Transverse colon (tissue), 4 donors: ENCODE results near the gene CBX8. TPM values are rescaled to one million over a fixed set of nuclear protein-coding genes. Genes with fewer than 3 reads are reported as not detected.

Source experiments
- DNase-seq: peaks from one replicate; pipeline ENCODE4 v3.0.0-alpha.2; 2019
- H3K27ac ChIP-seq, 4 donors: fragments of 200-600 bp; sonication (generic); 2 replicates each; pipeline ENCODE4 v1.5.1; 2016 to 2018; ENCODE audit warnings: inconsistent platforms in 4 of 4
- H3K27me3 ChIP-seq: fragments of 200-600 bp; sonication (generic); 2 replicates; pipeline ENCODE4 v1.5.1; 2017; ENCODE audit warnings: inconsistent platforms
- H3K36me3 ChIP-seq, 4 donors: fragments of 200-600 bp; sonication (generic); 2 replicates each; pipeline ENCODE4 v1.5.1; 2017 to 2019; ENCODE audit warnings: inconsistent platforms in 4 of 4
- H3K4me1 ChIP-seq, 4 donors: fragments of 200-600 bp; sonication (generic); 2 replicates each; pipeline ENCODE4 v1.5.1; 2017 to 2020; ENCODE audit warnings: inconsistent platforms in 4 of 4
- H3K4me3 ChIP-seq, 4 donors: fragments of 200-600 bp; sonication (generic); 1 replicate in 1 of 4; 2 replicates in 3 of 4; pipeline versions ENCODE4 v1.5.1 to v1.6.1; 2017 to 2019; ENCODE audit warnings: inconsistent platforms in 4 of 4
- H3K9me3 ChIP-seq, 2 donors: fragments of 200-600 bp; sonication (generic); 2 replicates each; pipeline ENCODE4 v1.5.1; 2017 to 2019; ENCODE audit warnings: inconsistent platforms in 2 of 2
- CTCF ChIP-seq, 5 experiments: fragments of 200-600 bp in 3 of 5; fragments of 450-650 bp in 2 of 5; sonication (generic) in 3 of 5; IDR thresholded peaks; 1 replicate in 2 of 5; 2 replicates in 3 of 5; pipeline ENCODE4 v1.5.1; 2016 to 2017; ENCODE audit warnings: antibody characterized with exemption in 5 of 5, inconsistent platforms in 3 of 5, mild to moderate bottlenecking in 2 of 5, moderate library complexity in 1 of 5
- EP300 ChIP-seq: sonication (generic); formaldehyde crosslinking; IDR thresholded peaks from one replicate; pipeline ENCODE4 v1.6.1; 2017; ENCODE audit warnings: antibody characterized with exemption, low read depth
- POLR2A ChIP-seq: fragments of 450-650 bp; IDR thresholded peaks from one replicate; pipeline ENCODE4 v1.6.1; 2016; ENCODE audit warnings: antibody characterized with exemption, mild to moderate bottlenecking, moderate library complexity
- POLR2AphosphoS5 ChIP-seq, 3 donors: sonication (generic); formaldehyde crosslinking; IDR thresholded peaks; one replicate each; pipeline ENCODE4 v1.6.1; 2016; ENCODE audit warnings: antibody characterized with exemption in 3 of 3
- WGBS, 2 donors: methylation state at CpG; one replicate each; pipeline ENCODE4 v1.1.5; 2018; ENCODE audit warnings: low coverage in 1 of 2; 5-methylcytosine and 5-hydroxymethylcytosine counted together
- in situ Hi-C, 4 donors: fragments of 200-750 bp; cut with MboI; loops; one replicate each; pipeline versions ENCODE4 v1.15.0 to v1.15.1; 2017; ENCODE audit warnings: low sequenced_read_pairs in 3 of 4, low pct_ligation_motif_present in 1 of 4, low pct_unique_long_range_greater_than_20kb in 1 of 4
- intact Hi-C: fragments of 100-400 bp; cut with DNase I; formaldehyde crosslinking; loops from one replicate; pipeline ENCODE4 v1.15.1; 2023; ENCODE audit warnings: low total_unique reads
- total RNA-seq, 4 donors: library from RNA; depleted of rRNA; stranded (reverse); fragments of >200 nt; gene quantifications; one replicate each; pipeline ENCODE4 v1.1.0, GENCODE V29; 2016

CBX8 gene
- total RNA-seq, 4 donors from 2014 or later: 1.5 to 4.4 (median 3.1) TPM

GRCh38 chr17:79839356-79840268 is 42.7 kb upstream of the CBX8 start, which contains the start of gene CBX4:
CBX4 (minus strand) TSS chr17:79839440; CDS start chr17:79839251, 189 bp downstream.
- WGBS, 2 donors: 5% methylated on average over 37 of the region's 103 CpGs; no CpG with 5 or more reads in 1 of the 2 donors
- peaks cover 43 to 81% (median 70%) of the 10 kb centered on the region in 4 donors for H3K4me1 ChIP-seq
- in situ Hi-C loops: no loop called here

GRCh38 chr17:79838522-79839274 is 41.8 kb upstream of the CBX8 start:
- Histone ChIP-seq H3K27ac (peak overlapping the region; percentile 98 to 99 (median 98)), H3K4me3 (peak overlapping the region; percentile 63 to 92 (median 74)), H3K4me1 (peaks cover 43 to 72% (median 61%) of the 10 kb centered on the region in 4 donors), H3K36me3 (peaks cover 0 to 10% (median 2%) of the 10 kb centered on the region in 4 donors), H3K9me3 (no peaks in the 10 kb centered on the region), H3K27me3 (peaks cover 40% of the 10 kb centered on the region)
- DNase-seq: peak; percentile 63
- TF ChIP-seq POLR2A (peak; percentile 35), CTCF (IDR thresholded peaks at IDR 0.05) (peak in 2 of 5 experiments; percentile 31 to 37), POLR2AphosphoS5 (IDR thresholded peaks at IDR 0.05) (peak in 2 of 3 donors; percentile 10 to 34), EP300 (no peak)
- 0 to 1% methylated on average over 4 to 22 of the region's 67 CpGs for WGBS, 2 donors
- intact Hi-C loops (loop anchor here (10.0 kb wide), 1 partner anchor 156 kb away; no protein-coding TSS in a partner anchor), in situ Hi-C loops (no loop called here)

More at GRCh38 chr17:79839356-79840268, 42.7 kb upstream of the CBX8 start, which contains the start of gene CBX4:
- H3K27ac ChIP-seq: peak within 1 kb of the TSS; percentile 98 to 99 (median 98)
- peaks cover 43% of the 10 kb centered on the region for H3K27me3 ChIP-seq
- H3K4me3 ChIP-seq: peak within 1 kb of the TSS; percentile 63 to 92 (median 74)
- peaks cover 0 to 4% (median 0%) of the 10 kb centered on the region in 4 donors for H3K36me3 ChIP-seq
- H3K9me3 ChIP-seq: no peaks in the 10 kb centered on the region
- intact Hi-C loops: loop anchor here (5.0 to 10.0 kb wide), 2 partner anchors 42 to 155 kb away; partner anchors contain the start of gene CBX8
- peak; percentile 97 for DNase-seq
- TF ChIP-seq POLR2AphosphoS5 (IDR thresholded peaks at IDR 0.05): peak; percentile 89 to 96 (median 94)
- no peak for TF ChIP-seq EP300
- peak; percentile 74 for TF ChIP-seq POLR2A
- peak; percentile 69 to 96 (median 80) for TF ChIP-seq CTCF (IDR thresholded peaks at IDR 0.05)

GRCh38 chr17:79837888-79838521 is 41.1 kb upstream of the CBX8 start:
- Histone ChIP-seq H3K27ac (peak overlapping the region; percentile 98 to 99 (median 98)), H3K36me3 (peaks cover 0 to 13% (median 2%) of the 10 kb centered on the region in 4 donors), H3K27me3 (peaks cover 33% of the 10 kb centered on the region), H3K9me3 (no peaks in the 10 kb centered on the region), H3K4me3 (peak overlapping the region; percentile 63 to 92 (median 74)), H3K4me1 (peaks cover 36 to 68% (median 57%) of the 10 kb centered on the region in 4 donors)
- in situ Hi-C loops: no loop called here
- 0% methylated on average over 11 to 30 of the region's 30 CpGs for WGBS, 2 donors
- intact Hi-C loops: loop anchor here (10.0 kb wide), 1 partner anchor 157 kb away; no protein-coding TSS in a partner anchor
- TF ChIP-seq POLR2AphosphoS5 (IDR thresholded peaks at IDR 0.05) (peak in 1 of 3 donors; percentile 2), EP300 (no peak), POLR2A (no peak), CTCF (IDR thresholded peaks at IDR 0.05) (no peak)
- peak; percentile 33 for DNase-seq
